Activated CD4-positive, alpha-beta T cell treated with anti-CD3 and anti-CD28 coated beads, Interleukin-2, amount 50 U/mL, for 48 hours (primary cell): ENCODE measurements around the gene SMC1A.
"Not testable (repeated sequence)": the region's sequence is repeated elsewhere in the genome, so short reads cannot be mapped to it uniquely, and the experiment has no call there.

ENCODE experiments used
- DNase-seq, 2 experiments: peaks; one replicate each; pipeline ENCODE4 v3.0.0-alpha.2; 2020

The SMC1A gene

DNA sequence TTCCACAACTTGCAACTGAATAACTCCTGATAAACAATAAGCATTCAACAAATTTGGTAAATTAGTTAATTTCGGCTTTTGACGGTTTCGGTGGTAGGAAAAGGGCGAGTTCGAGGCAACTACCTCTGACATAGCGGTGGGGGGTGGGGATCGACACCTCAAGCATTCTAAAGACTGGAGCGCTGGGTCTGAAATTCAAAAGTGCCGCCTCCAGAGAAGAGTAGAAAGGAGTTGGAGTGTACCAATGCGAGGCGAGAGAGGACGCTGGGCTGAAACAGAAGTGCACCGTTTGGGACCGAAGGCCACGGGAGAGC, 725 bp downstream of the SMC1A start:
- DNase-seq, result no peak

DNA sequence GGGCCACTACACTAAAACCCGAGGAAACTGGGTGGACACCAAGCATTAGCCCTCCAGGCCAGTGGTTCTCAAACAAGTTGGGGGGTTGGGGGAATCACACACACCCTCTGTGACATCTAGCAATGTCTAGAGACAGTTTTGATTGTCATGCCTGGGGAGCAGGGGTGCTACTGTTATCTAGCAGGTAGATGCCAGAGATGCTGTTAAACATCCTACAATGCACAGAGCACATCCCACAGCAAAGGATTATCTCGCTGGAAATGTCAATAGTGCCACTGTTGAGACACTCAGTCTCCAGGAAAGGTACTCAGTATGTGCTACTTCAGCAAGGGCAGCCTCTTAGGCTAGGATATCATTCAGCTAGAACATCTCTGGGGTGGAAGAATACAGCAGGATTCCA, 1.3 kb downstream of the SMC1A start:
- no peak for DNase-seq

DNA sequence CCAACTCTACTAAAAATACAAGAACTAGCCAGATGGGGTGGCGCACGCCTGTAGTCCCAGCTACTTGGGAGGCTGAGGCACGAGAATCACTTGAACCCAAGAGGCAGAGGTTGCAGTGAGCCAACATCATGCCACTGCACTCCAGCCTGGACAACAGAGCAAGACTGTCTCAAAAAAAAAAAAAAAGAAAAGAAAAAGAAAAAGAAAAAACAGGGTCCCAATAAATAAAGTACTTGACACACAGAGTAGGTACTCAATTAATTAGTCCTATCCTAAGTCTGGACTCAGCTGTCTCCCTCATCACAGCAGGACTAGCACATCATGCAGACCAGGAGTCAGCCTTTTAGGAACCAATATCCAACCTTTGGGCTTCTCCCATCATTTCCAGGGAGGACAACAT, 2.1 kb downstream of the SMC1A start:
- DNase-seq, result not testable (repeated sequence)

GRCh38 chrX:53412446-53412845, 10.0 kb downstream of the SMC1A start:
- no peak for DNase-seq

DNA sequence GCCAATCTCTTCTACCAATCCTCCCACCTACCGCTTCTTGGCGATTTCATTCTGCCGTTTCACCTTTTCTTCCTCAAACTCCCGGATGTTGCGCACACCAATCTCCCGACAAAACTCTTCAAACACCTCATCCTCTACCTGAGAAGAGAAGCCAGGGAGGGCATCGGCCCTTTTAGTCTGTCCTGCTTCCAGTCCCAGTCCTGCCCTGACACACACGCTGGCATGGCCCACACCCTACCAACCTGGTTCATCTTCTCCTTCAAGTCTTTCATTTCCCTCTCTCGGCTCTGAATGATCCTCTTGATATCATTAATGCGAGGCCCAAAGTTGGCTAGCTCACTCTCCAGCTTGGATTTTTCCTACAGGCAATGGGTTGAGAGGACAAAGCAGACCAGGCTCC, 18.9 kb downstream of the SMC1A start:
- DNase-seq, result no peak

DNA sequence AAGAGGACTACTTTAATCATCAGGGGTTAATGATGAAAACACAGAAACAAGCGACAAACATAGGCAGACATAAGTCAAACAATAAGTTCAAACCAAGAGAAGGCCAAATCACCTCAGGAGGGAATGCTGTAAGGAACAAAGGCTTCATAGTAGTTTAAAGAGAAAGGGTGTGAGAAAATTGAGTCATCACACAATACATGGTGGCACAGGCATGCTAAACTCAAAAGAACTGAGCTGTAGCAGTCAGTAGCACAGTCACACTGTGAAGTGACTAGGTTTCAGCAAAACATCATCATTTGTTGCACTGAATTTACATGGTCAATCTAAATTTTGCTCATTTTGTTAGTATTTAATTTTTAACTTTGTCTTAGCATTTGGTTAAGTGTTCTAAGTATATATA, 24.2 kb downstream of the SMC1A start:
- DNase-seq, result no peak

DNA sequence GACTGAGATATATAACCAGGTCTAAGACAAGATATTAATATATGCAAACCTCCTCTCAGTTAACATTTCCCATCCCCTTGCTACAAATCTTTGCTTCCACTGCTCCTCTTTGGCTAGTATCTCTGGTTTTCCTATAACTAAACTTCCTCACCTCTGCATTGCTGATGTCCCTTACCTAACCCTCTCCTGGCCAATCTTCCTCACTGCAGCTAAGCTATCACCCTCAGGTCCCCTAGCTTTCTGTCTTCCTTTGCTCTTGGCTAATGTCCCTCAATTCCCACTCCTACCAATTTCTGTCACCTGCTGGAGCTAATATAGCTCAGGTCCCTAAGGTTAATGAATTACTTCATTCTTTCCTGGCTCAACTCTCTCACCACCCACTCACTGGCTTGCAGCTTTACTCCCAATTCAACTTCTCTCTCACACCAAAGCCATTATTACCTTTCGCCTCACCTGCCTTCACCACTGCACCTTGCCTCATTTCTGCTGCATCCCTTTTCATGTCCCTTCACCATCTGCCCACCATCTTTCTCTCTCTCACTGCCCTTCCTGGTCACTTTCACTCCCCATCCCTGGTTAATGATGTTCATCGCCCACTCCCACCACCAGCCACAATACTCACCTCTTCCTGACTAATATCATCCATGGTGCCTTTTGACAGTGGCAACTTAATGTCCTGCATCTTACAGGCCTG, 26.7 kb downstream of the SMC1A start:
- DNase-seq, result no peak

DNA sequence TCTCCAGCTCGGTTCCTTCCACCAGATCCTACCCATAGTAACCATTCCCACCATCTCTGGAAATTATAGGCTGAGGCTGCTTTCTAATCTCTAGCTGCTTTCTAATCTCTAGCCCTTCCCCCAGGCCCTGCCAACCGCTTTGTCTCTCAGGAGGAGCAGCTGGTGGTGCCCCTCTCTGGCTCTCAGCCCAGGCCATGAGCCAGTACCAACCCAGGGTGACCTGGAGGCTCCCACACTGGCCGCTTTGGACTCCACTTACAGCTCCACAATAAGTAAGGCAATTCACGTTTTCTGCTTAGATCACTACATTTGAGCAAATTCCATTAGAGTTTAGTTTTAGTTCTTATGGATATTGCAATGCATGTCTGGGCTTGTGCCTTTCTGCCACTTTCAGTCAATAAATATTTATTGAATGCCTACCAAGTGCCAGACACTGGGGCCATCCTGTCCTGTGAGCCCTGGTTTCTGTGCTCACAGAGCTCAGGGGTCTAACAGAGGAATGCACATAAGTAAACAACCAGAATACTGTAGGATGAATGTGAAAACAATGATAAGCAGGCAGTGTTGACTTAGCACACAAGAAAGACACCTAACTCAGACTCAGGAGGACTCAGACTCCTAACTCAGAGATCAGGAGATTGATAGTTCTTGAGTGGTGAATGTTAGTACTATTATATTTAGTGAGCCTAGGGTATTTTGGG, 38.9 kb downstream of the SMC1A start:
- DNase-seq, result no peak

GRCh38 chrX:53379747-53380146, 42.7 kb downstream of the SMC1A start:
- no peak for DNase-seq

DNA sequence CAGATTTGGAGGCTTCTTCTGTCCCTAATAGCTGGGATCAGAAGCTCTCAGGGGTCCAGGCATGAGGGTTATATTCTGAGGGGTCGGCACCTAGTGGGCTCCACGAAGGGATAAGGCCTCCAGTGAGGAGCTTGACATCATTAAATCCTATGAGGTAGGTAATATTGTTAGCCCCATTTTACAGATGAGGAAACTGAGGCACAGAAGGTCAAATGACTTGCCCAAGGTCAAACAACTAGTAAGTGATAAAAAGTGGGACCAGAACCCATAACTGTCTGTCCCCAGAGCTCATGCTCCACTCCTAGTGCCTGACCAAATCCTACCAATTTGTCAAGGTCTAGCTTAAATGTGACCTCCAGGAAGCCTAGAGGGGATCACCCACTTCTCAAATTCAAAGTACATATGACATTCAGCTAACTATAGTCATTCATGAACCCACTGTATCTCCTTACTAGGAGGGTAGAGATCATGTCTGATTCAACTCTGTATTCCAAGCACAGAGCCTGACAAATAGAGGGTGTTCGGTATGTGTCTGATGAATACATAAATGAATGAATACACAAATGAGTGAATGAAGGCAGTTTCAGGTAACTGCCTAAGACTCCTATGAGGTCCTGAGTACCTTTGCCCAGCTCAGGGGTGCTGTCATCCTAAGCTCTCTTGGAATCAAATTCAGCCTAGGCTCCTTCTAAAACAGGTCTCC, 43.3 kb downstream of the SMC1A start:
- no peak for DNase-seq

DNA sequence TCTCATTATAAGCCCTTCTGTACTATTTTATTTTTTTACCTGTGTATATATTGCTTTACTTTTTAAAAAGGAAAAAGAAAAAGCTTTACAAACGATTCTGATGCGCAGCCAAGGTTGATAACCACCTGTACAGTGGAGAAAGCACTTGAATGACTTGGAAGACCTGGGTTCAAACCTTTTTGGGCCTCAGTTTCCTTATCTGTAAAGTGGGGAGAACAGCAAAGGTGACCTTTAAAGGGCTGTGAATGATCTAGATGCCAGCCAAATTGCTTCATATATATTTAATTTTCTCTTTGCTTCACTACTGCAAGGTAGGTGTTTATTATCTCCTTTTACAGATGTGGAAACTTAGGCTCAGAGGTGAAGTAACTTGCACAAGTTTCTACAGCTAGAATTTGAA, 45.0 kb downstream of the SMC1A start:
- no peak for DNase-seq

DNA sequence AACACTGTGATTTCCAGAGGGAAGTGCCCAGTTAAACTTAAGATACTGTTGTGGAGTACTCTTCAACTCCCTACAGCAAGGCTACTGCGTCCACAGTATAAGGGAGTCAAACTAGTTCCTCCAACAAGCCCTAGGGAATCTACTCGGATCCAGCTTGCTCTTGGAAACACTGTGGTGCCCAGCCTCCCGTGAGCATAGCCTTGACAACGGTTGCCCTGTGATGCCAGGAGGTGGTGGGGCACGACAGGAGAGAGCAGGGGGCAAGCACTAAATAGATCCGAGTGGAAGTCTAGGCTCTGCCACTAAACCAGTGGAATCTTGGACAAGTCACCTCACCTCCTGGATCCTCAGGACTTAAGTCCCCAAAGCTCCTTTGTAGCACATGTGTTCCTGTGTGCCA, 45.6 kb downstream of the SMC1A start:
- no peak for DNase-seq

DNA sequence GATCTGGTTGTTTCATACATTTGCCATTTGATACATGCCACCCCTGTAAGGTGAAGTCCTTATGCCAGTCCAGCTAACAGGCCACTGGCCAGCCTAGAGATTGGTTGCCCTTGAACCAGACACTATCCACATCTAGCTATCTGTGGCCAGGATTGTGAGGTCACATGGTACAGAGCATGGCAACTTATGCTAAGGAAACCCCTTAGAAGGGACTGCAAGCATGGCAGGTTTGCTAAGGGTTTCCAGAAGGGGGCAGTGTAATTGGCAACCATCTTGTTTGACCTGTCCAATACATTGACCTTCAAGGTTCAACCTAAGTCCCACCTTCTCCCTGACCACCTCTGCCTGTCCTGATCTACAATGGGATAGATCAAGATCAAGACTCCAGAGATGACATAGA, 47.5 kb downstream of the SMC1A start:
- DNase-seq, result no peak

DNA sequence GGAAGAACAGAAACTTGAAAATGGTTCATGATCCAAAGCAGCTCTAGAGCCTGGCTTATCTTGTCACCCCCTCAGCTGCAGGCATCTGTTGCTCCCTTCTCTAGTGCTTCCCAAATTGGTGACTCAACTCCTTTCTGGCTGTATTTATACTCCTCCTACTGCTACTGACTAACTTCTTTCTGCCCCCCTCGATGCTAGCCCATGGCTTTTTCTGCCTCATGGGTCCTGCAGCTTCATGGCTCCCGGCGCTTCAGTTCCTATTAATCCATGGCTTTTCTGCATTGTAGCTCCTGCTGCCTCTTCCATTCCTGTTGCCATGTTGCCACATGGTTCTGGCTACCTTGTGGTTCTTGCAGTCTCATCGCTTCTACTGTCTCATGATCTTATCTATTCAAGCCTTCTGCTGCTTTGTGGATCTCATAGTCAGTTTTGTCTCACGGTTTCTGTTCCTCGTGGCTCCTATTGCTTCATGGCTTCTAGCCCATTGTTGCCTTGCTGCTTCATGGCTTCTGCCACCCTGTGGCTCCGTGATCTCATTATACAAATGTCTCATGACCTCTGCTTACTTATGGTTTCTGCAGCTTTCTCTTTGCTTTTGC, 48.1 kb downstream of the SMC1A start:
- DNase-seq, result no peak

DNA sequence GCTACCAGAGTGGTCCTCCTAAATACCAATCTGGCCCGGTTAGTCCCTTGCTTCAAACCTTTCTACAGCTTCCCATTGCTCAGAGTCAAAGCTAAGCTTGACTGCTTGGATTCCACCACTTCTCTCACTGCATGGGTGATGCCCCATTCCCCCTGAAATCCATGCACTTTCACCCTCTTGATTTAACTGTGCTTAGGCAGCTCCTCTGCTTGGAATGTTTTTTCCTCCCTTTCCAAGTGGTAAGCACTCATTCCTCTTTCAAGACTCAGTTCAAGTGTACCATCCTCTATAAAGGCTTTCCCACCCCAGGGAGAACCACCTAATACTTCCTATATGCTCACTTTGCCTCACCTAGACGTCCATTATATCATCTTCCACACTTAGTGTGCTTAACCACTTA, 49.1 kb downstream of the SMC1A start:
- DNase-seq, result no peak

DNA sequence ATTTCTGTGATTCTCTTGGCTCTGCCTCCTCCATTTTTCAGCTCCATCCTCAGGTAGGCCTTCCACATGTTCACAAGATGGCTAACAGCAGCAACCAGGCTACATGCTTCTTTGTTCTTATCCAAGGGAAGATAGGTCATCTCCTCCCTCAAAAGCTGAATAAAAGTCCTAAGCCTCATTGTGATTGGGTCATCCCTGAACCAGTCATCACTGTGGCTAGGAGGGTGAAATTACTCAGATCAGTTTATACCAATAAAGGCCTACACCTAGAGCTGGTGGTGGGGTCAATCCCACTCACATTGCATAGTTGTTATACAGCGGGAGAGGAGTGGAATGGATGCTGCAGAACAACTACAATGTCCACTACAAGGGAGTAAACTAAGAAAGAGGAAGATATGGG, 56.0 kb downstream of the SMC1A start:
- not testable (repeated sequence) for DNase-seq

- DNase-seq, result no peak
Measured at GRCh38 chrX:53362449-53362848, 60.0 kb downstream of the SMC1A start.

DNA sequence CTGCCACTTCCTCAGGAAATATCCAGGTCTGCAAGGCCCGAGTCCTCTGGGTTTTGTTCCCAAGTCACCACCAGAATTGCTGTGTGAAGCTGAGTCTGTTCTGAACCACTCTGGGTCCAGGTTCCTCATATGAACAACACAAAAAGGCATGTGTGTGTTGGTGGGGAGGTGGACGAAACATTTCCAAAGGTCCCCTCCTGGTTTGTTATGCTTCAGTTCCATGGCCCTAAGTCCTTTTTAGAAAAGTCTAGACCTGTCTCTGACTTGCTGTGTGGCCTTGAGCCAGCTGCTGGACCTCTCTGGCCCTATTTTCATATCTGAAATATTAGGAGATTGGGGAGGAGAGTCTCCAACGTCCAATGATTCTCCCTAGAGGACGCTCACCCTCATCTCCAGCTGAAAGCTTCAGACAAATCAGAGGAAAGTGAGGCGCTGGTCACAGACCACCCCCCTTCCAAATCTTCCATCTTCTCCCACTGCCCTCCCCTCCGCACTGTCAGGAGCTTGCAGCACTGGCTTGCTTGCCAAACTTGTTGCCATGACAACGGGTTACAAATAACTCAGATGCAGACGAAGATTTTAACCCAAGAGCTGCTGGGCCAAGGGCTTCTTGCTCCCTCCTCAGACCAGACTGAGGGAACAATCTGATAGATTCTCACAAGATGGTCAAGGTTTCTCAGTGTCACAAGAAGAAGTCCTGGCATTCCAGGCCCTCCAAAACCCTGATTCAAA, 64.5 kb downstream of the SMC1A start:
- no peak for DNase-seq

DNA sequence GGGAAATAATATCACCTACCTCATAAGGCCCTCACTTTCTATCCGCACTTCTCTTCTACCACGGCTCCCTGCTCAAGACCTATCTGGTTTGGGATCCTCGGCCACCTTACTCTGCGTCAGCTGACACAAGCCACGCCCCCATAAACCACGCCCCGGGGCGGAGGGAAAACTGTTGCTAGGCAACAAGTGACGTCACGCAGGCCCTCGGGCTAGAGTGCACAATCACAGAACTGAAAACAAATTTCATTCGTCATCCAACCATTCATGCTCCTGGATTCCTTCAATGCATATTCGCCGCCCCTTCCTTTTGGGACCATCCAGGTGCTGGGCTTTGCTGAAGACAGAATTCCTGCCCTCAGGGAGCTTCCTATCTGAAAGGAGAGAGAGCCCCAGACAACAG, 66.3 kb downstream of the SMC1A start:
- peak in 1 of 2 experiments; percentile 7 for DNase-seq

- no peak for DNase-seq
Measured at GRCh38 chrX:53354669-53355068, 67.8 kb downstream of the SMC1A start.

DNA sequence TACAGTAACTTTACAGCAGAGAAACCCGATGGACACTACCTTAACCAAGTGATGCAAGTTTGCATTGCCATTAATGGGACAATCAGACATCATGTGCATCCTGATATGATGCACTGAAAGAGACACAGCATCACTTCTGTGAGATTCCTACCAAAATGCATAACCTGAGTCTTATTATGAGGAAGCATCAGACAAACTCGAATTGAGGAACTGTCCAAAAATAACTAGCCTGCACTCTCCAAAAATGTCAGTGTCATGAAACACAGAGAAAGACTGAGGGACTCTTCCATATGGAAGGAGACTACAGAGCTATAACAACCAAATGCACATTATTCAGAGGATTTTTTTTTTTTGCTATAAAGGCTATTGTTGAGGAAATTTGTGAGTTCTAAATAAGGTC, 74.5 kb downstream of the SMC1A start:
- DNase-seq, result no peak

DNA sequence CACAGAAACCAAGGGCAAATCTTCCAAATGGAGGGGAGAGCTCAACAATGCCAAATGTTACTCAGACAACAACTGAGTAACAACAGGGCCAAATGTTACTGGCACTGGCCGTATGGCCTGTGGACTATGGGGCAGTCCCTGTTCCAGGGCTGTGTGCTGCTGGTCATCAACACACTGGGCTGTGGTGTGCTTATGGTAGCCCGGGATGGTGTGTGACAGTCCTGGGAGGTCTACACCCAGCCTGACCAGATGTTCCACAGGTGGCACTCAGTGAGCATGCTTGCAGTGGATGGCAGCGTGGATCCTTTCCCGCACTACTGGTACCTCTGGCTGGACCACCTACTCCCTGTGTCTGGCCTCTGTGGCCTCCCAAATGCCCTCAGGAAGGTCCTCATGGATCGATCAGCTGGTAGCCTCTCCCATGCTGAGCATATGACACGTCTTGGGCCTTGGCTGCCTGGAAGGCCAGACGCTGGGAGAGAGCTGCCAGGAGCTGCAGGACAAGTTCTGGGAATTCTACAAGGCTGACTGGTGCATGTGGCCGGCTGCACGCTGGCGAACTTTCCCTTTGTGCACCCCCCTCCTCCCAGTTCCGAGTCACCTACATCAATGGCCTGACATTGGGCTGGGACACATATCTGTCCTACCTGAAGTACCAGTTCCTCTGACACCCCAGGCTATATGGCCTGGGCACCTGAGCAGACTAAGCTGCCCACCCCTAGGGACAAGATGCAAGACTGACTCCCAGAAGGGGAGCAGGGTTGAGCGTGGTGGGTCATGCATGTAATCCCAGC, 81.4 kb downstream of the SMC1A start:
- no peak for DNase-seq
